ENCODE measurements around the gene LRP5. TPM values are rescaled to one million over a fixed set of nuclear protein-coding genes. Genes with fewer than 3 reads are reported as not detected.

Gene LRP5
- polyA plus RNA-seq, 3 donors from 2014 or later = 0.03 to 1.2 (median 0.66) TPM

- Mint-ChIP-seq H3K4me3 (no peak overlapping the region), H3K27ac (no peak overlapping the region), H3K9me3 (no peaks in the 10 kb centered on the region), H3K4me1 (peaks cover 6 to 18% of the 10 kb centered on the region in 2 donors), H3K36me3 (no peaks in the 10 kb centered on the region), H3K27me3 (ENCODE audit: low read depth in 3 of 3) (peaks cover under 1 to 9% (median 3%) of the 10 kb centered on the region in 3 donors)
- no peak for DNase-seq
Measured at GRCh38 chr11:68324241-68324640, 11.8 kb downstream of the LRP5 start.

- Mint-ChIP-seq H3K4me1 (peaks cover 6 to 18% of the 10 kb centered on the region in 2 donors), H3K36me3 (no peaks in the 10 kb centered on the region), H3K4me3 (no peak overlapping the region), H3K27ac (no peak overlapping the region), H3K27me3 (ENCODE audit: low read depth in 3 of 3) (peaks cover 0 to 9% (median 3%) of the 10 kb centered on the region in 3 donors), H3K9me3 (no peaks in the 10 kb centered on the region)
- DNase-seq = no peak
Measured at GRCh38 chr11:68324695-68325094, 12.3 kb downstream of the LRP5 start.

GRCh38 chr11:68325183-68325906 is 13.0 kb downstream of the LRP5 start:
- H3K27me3 Mint-ChIP-seq (ENCODE audit: low read depth in 3 of 3) = peaks cover 0 to 9% (median 3%) of the 10 kb centered on the region in 3 donors
- peaks cover 6 to 19% of the 10 kb centered on the region in 2 donors for H3K4me1 Mint-ChIP-seq
- H3K4me3 Mint-ChIP-seq = no peak overlapping the region
- no peak for DNase-seq
- H3K27ac Mint-ChIP-seq = no peak overlapping the region
- H3K36me3 Mint-ChIP-seq = no peaks in the 10 kb centered on the region
- no peaks in the 10 kb centered on the region for H3K9me3 Mint-ChIP-seq

GRCh38 chr11:68325907-68326220 is 13.5 kb downstream of the LRP5 start:
- peaks cover 3 to 10% (median 3%) of the 10 kb centered on the region in 3 donors for H3K27me3 Mint-ChIP-seq (ENCODE audit: low read depth in 3 of 3)
- no peak overlapping the region for H3K27ac Mint-ChIP-seq
- no peaks in the 10 kb centered on the region for H3K9me3 Mint-ChIP-seq
- DNase-seq = no peak
- H3K4me3 Mint-ChIP-seq = no peak overlapping the region
- no peaks in the 10 kb centered on the region for H3K36me3 Mint-ChIP-seq
- H3K4me1 Mint-ChIP-seq = peaks cover 6 to 24% of the 10 kb centered on the region in 2 donors

- Mint-ChIP-seq H3K27me3 (ENCODE audit: low read depth in 3 of 3) (peaks cover 3 to 9% (median 4%) of the 10 kb centered on the region in 3 donors), H3K36me3 (no peaks in the 10 kb centered on the region), H3K4me1 (peaks cover 7 to 31% of the 10 kb centered on the region in 2 donors), H3K9me3 (no peaks in the 10 kb centered on the region), H3K27ac (no peak overlapping the region), H3K4me3 (no peak overlapping the region)
- DNase-seq = no peak
Measured at GRCh38 chr11:68326334-68327215, 14.2 kb downstream of the LRP5 start.

- DNase-seq = no peak
- no peaks in the 10 kb centered on the region for H3K9me3 Mint-ChIP-seq
- no peak overlapping the region for H3K27ac Mint-ChIP-seq
- no peak overlapping the region for H3K4me3 Mint-ChIP-seq
- peaks cover 11 to 34% of the 10 kb centered on the region in 2 donors for H3K4me1 Mint-ChIP-seq
- H3K36me3 Mint-ChIP-seq = no peaks in the 10 kb centered on the region
- H3K27me3 Mint-ChIP-seq (ENCODE audit: low read depth in 3 of 3) = peaks cover 3 to 9% (median 4%) of the 10 kb centered on the region in 3 donors
Measured at GRCh38 chr11:68327586-68328370, 15.4 kb downstream of the LRP5 start.

- H3K27me3 Mint-ChIP-seq (ENCODE audit: low read depth in 3 of 3) = peaks cover 3 to 9% (median 4%) of the 10 kb centered on the region in 3 donors
- no peak overlapping the region for H3K27ac Mint-ChIP-seq
- no peaks in the 10 kb centered on the region for H3K9me3 Mint-ChIP-seq
- peaks cover 11 to 34% of the 10 kb centered on the region in 2 donors for H3K4me1 Mint-ChIP-seq
- H3K4me3 Mint-ChIP-seq = peak overlapping the region in 1 of 5 donors; percentile 17
- no peaks in the 10 kb centered on the region for H3K36me3 Mint-ChIP-seq
- DNase-seq = no peak
Measured at GRCh38 chr11:68328374-68329091, 16.1 kb downstream of the LRP5 start.

- Mint-ChIP-seq H3K36me3 (no peaks in the 10 kb centered on the region), H3K27ac (no peak overlapping the region), H3K4me1 (peaks cover 11 to 34% of the 10 kb centered on the region in 2 donors), H3K4me3 (no peak overlapping the region), H3K9me3 (no peaks in the 10 kb centered on the region), H3K27me3 (ENCODE audit: low read depth in 3 of 3) (peaks cover 3 to 9% (median 4%) of the 10 kb centered on the region in 3 donors)
- no peak for DNase-seq
Measured at GRCh38 chr11:68329536-68329935, 17.1 kb downstream of the LRP5 start.

GRCh38 chr11:68329978-68330699 is 17.7 kb downstream of the LRP5 start:
- Mint-ChIP-seq H3K27ac (no peak overlapping the region), H3K4me3 (no peak overlapping the region), H3K9me3 (no peaks in the 10 kb centered on the region), H3K4me1 (peaks cover 11 to 34% of the 10 kb centered on the region in 2 donors), H3K27me3 (ENCODE audit: low read depth in 3 of 3) (peaks cover 3 to 7% (median 4%) of the 10 kb centered on the region in 3 donors), H3K36me3 (no peaks in the 10 kb centered on the region)
- DNase-seq = no peak

- no peaks in the 10 kb centered on the region for H3K9me3 Mint-ChIP-seq
- no peaks in the 10 kb centered on the region for H3K36me3 Mint-ChIP-seq
- H3K4me3 Mint-ChIP-seq = no peak overlapping the region
- H3K27me3 Mint-ChIP-seq (ENCODE audit: low read depth in 3 of 3) = peaks cover 4 to 7% (median 5%) of the 10 kb centered on the region in 3 donors
- peak overlapping the region in 1 of 6 donors; percentile 12 for H3K27ac Mint-ChIP-seq
- peaks cover 15 to 40% of the 10 kb centered on the region in 2 donors for H3K4me1 Mint-ChIP-seq
- no peak for DNase-seq
Measured at GRCh38 chr11:68330700-68331337, 18.4 kb downstream of the LRP5 start.

GRCh38 chr11:68331338-68331947 is 19.1 kb downstream of the LRP5 start:
- Mint-ChIP-seq H3K4me3 (peak overlapping the region in 1 of 5 donors; percentile 22), H3K9me3 (no peaks in the 10 kb centered on the region), H3K36me3 (no peaks in the 10 kb centered on the region), H3K27me3 (ENCODE audit: low read depth in 3 of 3) (peaks cover 3 to 7% (median 4%) of the 10 kb centered on the region in 3 donors), H3K4me1 (peaks cover 19 to 44% of the 10 kb centered on the region in 2 donors), H3K27ac (peak overlapping the region in 2 of 6 donors; percentile 23 to 82)
- no peak for DNase-seq

- no peak for DNase-seq
- Mint-ChIP-seq H3K36me3 (no peaks in the 10 kb centered on the region), H3K4me3 (no peak overlapping the region), H3K4me1 (peaks cover 26 to 51% of the 10 kb centered on the region in 2 donors), H3K27ac (no peak overlapping the region), H3K9me3 (no peaks in the 10 kb centered on the region), H3K27me3 (ENCODE audit: low read depth in 3 of 3) (peaks cover 3 to 7% (median 4%) of the 10 kb centered on the region in 3 donors)
Measured at GRCh38 chr11:68332186-68332585, 19.8 kb downstream of the LRP5 start.

Data from immature natural killer cell (primary cell).